GM21786 (cell line): Measurements from ENCODE around the gene FLT1.
A peak's percentile ranks its signal among the peaks of the same experiment; 100 is the strongest.

ENCODE experiments used
- ATAC-seq: cut with Tn5 transposase; IDR thresholded peaks from one replicate; pipeline ENCODE4 v1.9.1; 2021; ENCODE audit not compliant: unreplicated experiment

Gene FLT1

GRCh38 chr13:28494778-28495537 lies at the start of gene FLT1:
Gene FLT1, minus strand, starts transcription at chr13:28495128. Its CDS starts 285 bp downstream, at chr13:28494843.
- peak; percentile 21 for ATAC-seq

GRCh38 chr13:28544026-28544425 lies 49.1 kb upstream of the FLT1 start:
- no peak for ATAC-seq

DNA sequence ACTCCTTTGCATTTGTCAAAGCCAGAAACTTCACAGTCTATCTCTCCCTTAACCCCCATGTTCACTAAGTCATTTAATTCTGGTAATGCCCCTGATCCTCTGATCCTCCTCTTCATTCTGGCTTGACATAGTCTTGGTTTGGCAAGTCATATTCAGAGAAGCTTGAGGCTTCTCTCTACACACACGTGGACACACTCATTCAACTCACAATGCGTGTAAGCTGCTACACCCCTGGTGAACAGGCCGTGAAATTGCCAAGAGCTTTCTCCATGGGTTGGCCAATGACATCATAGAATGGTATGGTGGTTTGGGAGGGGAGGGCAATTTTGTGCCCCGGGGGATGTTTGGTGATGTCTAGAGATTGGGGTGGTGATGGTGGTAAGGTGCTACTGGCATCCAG lies 47.9 kb upstream of the FLT1 start:
- ATAC-seq = no peak

- ATAC-seq = no peak
These were observed 47.0 kb upstream of the FLT1 start for GRCh38 chr13:28541966-28542365.

GRCh38 chr13:28540612-28541011 lies 45.7 kb upstream of the FLT1 start:
- ATAC-seq = no peak

- no peak for ATAC-seq
These were observed 44.8 kb upstream of the FLT1 start for GRCh38 chr13:28539625-28540286.

- no peak for ATAC-seq
These were observed 44.0 kb upstream of the FLT1 start for GRCh38 chr13:28538932-28539331.

DNA sequence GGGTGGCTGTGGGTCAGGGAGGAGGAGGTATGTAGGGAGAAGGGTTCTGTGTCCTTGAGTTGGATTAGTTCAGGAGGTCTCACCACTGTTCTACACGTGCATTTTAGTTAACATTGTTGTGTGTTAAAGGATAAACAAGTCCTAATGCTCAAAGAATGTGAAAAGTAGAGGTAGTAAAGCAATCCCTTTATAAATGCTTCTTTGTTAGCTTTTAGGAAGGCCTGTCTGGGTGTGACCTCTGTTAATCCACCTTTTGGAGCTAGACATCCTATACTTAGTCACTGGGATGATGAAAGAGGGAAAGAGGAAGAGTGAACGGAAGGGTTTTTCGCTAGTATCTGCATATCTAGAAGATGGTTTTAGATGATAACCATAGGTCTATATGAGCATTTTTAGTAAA lies 42.2 kb upstream of the FLT1 start:
- no peak for ATAC-seq

GRCh38 chr13:28536371-28536770 lies 41.4 kb upstream of the FLT1 start:
- no peak for ATAC-seq

- ATAC-seq = no peak
These were observed 40.8 kb upstream of the FLT1 start for GRCh38 chr13:28535734-28536133.

- ATAC-seq = no peak
These were observed 39.9 kb upstream of the FLT1 start for GRCh38 chr13:28534801-28535200.

GRCh38 chr13:28534210-28534609 lies 39.3 kb upstream of the FLT1 start:
- no peak for ATAC-seq

GRCh38 chr13:28533441-28534166 lies 38.7 kb upstream of the FLT1 start:
- no peak for ATAC-seq

DNA sequence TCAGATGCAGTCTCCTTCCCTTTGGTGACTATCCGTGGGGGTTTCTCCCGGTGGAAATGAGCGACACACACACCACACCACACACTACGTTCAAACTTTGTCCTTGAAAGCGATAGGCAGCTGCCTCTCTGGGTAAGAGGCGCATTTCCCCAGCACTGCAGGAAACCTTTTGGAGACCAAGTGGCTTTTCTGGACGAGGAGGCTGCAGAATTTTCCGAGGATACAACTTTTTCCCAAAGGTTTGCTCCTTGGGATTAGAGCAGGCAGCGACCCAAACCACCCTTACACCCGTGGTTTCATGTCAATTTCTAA lies 38.2 kb upstream of the FLT1 start:
- ATAC-seq = no peak

GRCh38 chr13:28532388-28533124 lies 37.6 kb upstream of the FLT1 start:
- ATAC-seq = no peak

DNA sequence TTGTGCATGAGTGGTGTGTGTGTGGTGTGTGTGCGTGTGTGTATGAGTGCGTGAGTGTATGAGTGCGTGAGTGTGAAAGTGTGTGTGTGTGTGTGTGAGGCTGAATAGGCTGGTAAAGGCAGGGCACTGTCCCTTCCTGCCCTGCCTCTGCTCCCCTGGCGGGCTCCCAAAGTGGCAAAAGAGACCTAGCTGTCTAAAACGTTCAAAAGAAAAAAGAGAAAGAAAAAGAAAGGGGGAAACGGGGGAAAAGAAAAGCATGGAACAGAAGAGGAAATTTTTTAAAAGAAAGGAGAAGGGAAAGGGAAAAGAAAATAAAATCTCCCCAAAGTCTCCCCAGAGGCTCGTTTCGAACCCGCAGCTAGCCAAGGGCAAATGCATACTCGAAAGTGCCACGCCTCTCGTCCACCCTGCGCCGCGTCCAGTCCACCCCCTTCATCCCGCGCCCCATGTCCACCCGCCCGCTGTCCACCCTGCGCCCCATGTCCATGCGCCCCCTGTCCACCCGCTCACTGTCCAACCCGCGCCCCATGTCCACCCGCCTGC lies 37.0 kb upstream of the FLT1 start:
- no peak for ATAC-seq

DNA sequence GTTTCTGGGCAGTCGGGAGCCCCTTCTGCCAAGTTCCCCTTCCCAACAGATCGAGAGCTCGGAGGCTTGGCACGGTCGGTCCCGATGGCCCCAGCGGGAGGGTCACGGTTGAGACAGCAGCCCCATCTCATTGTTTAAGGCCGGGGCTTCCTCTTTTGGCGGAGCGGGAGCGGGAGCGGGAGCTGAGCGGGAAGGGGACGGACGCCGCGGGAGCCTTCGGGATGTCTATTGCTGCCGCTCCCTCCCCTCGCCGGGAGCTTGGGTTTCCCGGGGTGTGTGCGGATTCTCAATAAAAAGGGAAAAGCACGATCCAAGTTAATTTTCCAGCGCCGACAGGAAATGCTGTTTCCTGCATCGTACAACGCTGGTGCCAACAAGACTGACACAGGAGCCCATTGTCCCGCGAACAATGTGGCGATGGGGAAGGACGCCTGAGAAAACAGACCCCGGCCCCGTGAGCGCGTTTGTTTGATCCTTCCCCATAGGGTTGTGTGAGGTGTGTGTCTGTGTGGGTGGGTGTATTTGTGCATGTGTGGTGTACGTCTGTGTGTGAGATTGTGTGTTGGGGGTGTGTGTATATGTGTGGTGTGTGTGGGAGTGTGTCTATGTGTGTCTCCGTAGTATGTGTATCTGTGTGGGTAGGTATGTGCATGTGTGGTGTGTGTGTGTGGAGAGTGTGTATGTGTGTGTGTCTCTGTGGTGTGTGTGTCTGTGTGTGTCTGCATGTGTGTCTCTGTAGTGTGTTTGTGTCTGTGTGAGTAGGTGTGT lies 36.3 kb upstream of the FLT1 start:
- no peak for ATAC-seq

DNA sequence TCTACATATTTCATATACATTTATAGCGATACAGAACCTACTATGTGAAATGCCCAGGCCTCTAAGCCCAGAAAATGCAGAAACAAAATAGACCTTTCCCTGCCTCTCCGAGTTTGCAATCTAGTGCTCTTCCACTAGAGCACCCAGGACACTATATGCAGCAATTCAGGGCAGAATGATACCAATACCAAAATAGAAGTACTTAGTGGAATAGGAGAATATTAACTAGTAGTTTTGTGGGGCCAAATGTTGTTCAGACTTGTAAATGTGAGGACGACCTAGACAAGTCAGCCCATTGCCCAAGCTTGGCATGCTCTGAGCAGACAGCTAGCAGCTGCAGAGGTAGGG lies 35.8 kb upstream of the FLT1 start:
- ATAC-seq = no peak

- ATAC-seq = no peak
These were observed 34.9 kb upstream of the FLT1 start for GRCh38 chr13:28529836-28530235.

DNA sequence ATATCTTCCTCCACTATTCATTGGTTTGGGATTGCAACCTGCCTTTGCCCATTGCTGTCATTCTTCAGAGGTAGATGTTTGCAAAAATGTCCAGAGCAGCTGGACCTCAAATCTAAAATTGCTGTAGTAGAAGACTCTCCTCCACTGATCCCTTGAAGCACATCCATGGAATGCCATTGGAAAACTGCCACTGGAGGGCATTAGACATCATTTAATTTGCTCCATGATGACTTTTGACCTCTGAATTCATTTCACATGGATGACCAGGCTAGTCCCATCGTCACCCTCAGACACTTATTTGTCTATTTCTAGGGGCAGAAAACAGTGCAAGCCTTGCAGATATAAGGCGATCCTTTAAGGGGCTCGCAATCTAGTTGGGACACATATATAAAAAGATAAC lies 33.9 kb upstream of the FLT1 start:
- ATAC-seq = no peak

DNA sequence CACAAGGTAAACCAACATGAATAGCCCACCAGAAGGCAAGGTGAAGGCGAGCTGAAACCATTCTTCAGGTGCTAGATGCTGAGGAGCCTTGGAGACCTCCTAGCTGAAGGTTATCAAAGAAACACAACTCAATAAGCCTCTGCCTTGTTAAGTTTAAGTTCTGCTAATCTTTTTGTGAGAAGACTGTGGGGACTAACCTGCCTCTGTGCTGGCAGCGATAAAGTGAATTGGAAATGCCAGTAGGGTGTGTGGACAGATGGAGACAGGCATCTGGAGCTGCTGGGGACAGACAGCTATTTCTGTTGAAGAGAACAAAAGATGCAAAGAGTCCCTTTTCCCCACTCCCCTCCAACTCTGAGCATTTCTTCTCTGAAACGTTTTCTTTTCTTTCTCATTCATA lies 33.5 kb upstream of the FLT1 start:
- ATAC-seq = no peak
